ENCODE results near the gene SLC15A5.

DNA sequence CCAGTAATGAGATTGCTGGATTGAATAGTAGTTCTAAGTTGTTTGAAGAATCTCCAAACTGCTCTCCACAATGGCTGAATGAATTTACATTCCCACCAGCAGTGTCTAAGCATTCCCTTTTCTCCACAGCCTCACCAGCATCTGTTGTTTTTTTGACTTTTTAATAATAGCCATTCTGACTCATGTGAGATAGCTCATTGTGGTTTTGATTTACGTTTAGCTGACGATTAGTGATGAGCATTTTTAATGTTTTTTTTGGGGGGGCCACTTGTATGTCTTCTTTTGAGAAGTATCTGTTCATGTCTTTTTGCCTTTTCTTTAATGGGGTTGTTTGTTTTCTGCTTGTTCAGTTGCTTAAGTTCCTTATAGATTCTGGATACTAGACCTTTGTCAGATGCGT lies 8.1 kb upstream of the SLC15A5 start:
- TF ChIP-seq ATF3 (IDR thresholded peaks at IDR 0.05; ENCODE audit: insufficient read depth, low read depth, low read length): no peak
- TF ChIP-seq CREB1 (IDR thresholded peaks at IDR 0.05): no peak
- TF ChIP-seq CTCF (IDR thresholded peaks at IDR 0.05; ENCODE audit: control extremely low read depth in 1 of 3, insufficient read depth in 1 of 3, low read depth in 1 of 3, low read length in 3 of 3): no peak
- TF ChIP-seq, protein P1, sequence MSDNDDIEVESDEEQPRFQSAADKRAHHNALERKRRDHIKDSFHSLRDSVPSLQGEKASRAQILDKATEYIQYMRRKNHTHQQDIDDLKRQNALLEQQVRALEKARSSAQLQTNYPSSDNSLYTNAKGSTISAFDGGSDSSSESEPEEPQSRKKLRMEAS (IDR thresholded peaks at IDR 0.05): no peak
- TF ChIP-seq POLR2A (IDR thresholded peaks at IDR 0.05; ENCODE audit: control extremely low read depth in 1 of 2, low read depth in 2 of 2, low read length in 2 of 2): no peak
- no peak for TF ChIP-seq USF2 (IDR thresholded peaks at IDR 0.05; ENCODE audit: low read length)
- TF ChIP-seq TCF12 (IDR thresholded peaks at IDR 0.05; ENCODE audit: low read depth, low read length): no peak
- TF ChIP-seq SP1 (IDR thresholded peaks at IDR 0.05; ENCODE audit: low read depth, low read length): no peak
- TF ChIP-seq, protein P2, sequence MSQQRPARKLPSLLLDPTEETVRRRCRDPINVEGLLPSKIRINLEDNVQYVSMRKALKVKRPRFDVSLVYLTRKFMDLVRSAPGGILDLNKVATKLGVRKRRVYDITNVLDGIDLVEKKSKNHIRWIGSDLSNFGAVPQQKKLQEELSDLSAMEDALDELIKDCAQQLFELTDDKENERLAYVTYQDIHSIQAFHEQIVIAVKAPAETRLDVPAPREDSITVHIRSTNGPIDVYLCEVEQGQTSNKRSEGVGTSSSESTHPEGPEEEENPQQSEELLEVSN (IDR thresholded peaks at IDR 0.05): no peak
- TF ChIP-seq SUZ12 (IDR thresholded peaks at IDR 0.05; ENCODE audit: low read length): no peak
- no peak for TF ChIP-seq CHD2 (IDR thresholded peaks at IDR 0.05; ENCODE audit: low read length)
- no peak for TF ChIP-seq TBP (IDR thresholded peaks at IDR 0.05; ENCODE audit: low read depth, low read length)

Measured in H1 (cell line).